RWPE2 (cell line): ENCODE results near the gene MAP4K4.

ENCODE experiments used
- ATAC-seq: fragments of 200-7000 bp; cut with Tn5 transposase; 3 replicates; pipeline ENCODE4 v1.9.1; 2021; ENCODE audit warnings: low read depth
- DNase-seq: peaks from one replicate; pipeline ENCODE4 v3.0.0-alpha.2; 2020; ENCODE audit warnings: low spot score
- H3K27ac ChIP-seq: fragments of 450-650 bp; 2 replicates; pipeline ENCODE4 v1.5.1; 2017; ENCODE audit warnings: mild to moderate bottlenecking; ENCODE audit not compliant: poor library complexity, severe bottlenecking
- H3K27me3 ChIP-seq: fragments of 250-450 bp; sonication (Bioruptor Pico); 2 replicates; pipeline ENCODE4 v1.5.1; 2021; ENCODE audit warnings: mild to moderate bottlenecking, moderate library complexity; ENCODE audit not compliant: insufficient read depth, poor library complexity, severe bottlenecking
- H3K36me3 ChIP-seq: fragments of 250-450 bp; sonication (Bioruptor Pico); 2 replicates; pipeline ENCODE4 v1.5.1; 2020; ENCODE audit warnings: low read depth, mild to moderate bottlenecking, moderate library complexity
- H3K4me1 ChIP-seq: fragments of 250-450 bp; sonication (Bioruptor Pico); 2 replicates; pipeline ENCODE4 v1.5.1; 2021; ENCODE audit warnings: mild to moderate bottlenecking, moderate library complexity; ENCODE audit not compliant: insufficient read depth, poor library complexity, severe bottlenecking
- H3K4me3 ChIP-seq: fragments of 250-450 bp; sonication (Bioruptor Pico); 2 replicates; pipeline ENCODE4 v1.5.1; 2021; ENCODE audit warnings: mild to moderate bottlenecking, moderate library complexity; ENCODE audit not compliant: severe bottlenecking
- H3K9me3 ChIP-seq: fragments of 250-450 bp; sonication (Bioruptor Pico); 2 replicates; pipeline ENCODE4 v1.5.1; 2021; ENCODE audit warnings: mild to moderate bottlenecking, moderate library complexity; ENCODE audit not compliant: severe bottlenecking
- TF ChIP-seq, protein P1 (sequence below): fragments of 450-650 bp; IDR thresholded peaks from one replicate; pipeline ENCODE4 v1.5.1; 2017; ENCODE audit warnings: mild to moderate bottlenecking, moderate library complexity; ENCODE audit not compliant: poor library complexity, severe bottlenecking

The MAP4K4 gene

DNA sequence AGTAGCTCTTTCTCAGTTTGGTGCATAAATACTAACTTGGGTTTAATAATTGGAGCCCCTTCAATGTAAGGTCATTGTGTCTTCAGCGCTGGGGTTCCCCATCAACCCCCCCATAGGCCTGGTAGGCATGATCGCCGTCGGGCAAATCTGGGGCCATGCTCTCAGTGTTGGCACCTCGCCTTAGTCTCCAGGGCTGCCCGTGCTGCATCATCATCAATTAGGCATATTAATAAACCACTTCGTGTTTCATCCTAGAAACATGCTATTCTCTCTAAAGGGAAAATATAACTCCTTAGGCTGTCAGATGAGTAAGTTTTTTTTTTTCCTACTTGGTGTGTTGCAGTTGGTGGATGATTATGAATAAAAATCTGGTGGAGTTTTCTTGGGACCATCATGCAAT lies 197.5 kb downstream of the MAP4K4 start:
- Histone ChIP-seq H3K27me3 (no peaks in the 10 kb centered on the region), H3K27ac (no peak overlapping the region), H3K4me1 (peaks cover 11% of the 10 kb centered on the region), H3K4me3 (no peak overlapping the region), H3K9me3 (no peaks in the 10 kb centered on the region), H3K36me3 (peaks cover 40% of the 10 kb centered on the region)
- ATAC-seq (no peak), DNase-seq (no peak)
- TF ChIP-seq, protein P1, sequence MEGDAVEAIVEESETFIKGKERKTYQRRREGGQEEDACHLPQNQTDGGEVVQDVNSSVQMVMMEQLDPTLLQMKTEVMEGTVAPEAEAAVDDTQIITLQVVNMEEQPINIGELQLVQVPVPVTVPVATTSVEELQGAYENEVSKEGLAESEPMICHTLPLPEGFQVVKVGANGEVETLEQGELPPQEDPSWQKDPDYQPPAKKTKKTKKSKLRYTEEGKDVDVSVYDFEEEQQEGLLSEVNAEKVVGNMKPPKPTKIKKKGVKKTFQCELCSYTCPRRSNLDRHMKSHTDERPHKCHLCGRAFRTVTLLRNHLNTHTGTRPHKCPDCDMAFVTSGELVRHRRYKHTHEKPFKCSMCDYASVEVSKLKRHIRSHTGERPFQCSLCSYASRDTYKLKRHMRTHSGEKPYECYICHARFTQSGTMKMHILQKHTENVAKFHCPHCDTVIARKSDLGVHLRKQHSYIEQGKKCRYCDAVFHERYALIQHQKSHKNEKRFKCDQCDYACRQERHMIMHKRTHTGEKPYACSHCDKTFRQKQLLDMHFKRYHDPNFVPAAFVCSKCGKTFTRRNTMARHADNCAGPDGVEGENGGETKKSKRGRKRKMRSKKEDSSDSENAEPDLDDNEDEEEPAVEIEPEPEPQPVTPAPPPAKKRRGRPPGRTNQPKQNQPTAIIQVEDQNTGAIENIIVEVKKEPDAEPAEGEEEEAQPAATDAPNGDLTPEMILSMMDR, result no peak

DNA sequence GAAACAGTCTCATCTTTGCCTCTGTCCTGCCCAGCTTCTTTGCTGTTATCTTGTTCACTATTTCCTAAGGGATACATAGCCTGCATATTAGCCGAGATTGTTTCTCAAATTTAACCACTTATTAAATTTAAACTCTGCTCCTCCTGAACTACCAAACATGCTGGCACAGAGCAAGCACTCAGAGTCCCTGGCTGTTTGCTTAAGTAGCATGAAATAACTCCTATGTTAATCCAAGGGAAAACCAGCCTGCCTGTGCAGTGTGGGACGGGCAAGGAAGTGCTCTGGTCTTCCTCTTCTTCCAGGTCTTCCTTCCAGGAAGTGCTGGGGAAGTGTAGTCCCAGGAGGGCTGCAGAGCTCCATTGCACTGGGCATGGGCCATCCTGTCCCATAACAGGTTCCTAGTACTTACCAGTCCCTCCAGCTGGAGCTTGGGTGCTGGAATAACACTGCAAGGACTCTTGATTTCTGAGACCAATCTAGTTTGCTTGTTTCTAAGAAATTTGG lies 198.4 kb downstream of the MAP4K4 start:
- DNase-seq, result no peak
- no peak for ATAC-seq
- peaks cover 31% of the 10 kb centered on the region for H3K36me3 ChIP-seq
- TF ChIP-seq, protein P1, result no peak
- no peak overlapping the region for H3K27ac ChIP-seq
- H3K4me1 ChIP-seq, result peaks cover 19% of the 10 kb centered on the region
- H3K4me3 ChIP-seq, result no peak overlapping the region
- no peaks in the 10 kb centered on the region for H3K27me3 ChIP-seq
- H3K9me3 ChIP-seq, result no peaks in the 10 kb centered on the region

DNA sequence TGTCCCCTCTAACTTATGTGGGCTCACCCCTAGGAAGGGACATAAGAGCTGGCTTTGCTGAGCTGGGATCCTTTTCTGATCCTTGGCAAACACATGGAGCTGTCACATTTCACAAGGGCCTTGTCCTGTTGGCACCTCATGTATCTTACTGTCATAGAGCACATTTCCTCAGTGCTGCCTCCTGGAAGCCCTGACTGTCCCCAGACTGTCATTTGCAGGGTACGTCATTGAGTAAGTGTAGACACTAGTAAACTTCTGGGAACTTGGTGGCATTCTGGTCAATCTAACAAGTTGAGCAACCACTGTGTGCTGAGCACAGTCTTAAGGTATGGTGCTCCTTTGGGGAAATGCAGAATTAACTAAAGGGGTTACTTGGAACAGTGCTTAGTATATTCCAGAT lies 199.8 kb downstream of the MAP4K4 start:
- H3K4me3 ChIP-seq, result no peak overlapping the region
- H3K4me1 ChIP-seq, result peaks cover 19% of the 10 kb centered on the region
- TF ChIP-seq, protein P1, result no peak
- H3K36me3 ChIP-seq, result peaks cover 20% of the 10 kb centered on the region
- no peaks in the 10 kb centered on the region for H3K9me3 ChIP-seq
- H3K27me3 ChIP-seq, result no peaks in the 10 kb centered on the region
- H3K27ac ChIP-seq, result no peak overlapping the region
- no peak for DNase-seq
- ATAC-seq, result no peak

DNA sequence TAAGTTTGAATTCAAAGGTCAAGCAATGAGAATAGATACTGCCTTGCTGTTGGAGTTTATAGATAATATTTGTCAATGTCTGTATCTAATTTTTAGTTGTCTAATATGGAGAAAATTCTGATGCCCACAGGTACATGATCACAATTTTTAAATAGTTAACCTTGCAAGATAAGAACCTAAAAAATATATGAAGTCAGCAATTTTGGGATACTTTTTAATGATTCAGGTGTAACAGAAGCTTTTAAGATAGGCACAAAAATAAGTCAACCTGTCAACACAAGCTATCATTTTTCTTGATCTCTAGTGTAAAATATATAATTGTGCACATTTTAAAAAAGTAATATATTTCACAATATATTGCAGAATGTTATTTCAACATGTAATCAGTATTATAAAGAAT lies 201.8 kb downstream of the MAP4K4 start:
- H3K27ac ChIP-seq, result peak overlapping the region; percentile 41
- peaks cover 6% of the 10 kb centered on the region; the same call in 1 of the 2 replicates for H3K36me3 ChIP-seq
- no peaks in the 10 kb centered on the region for H3K27me3 ChIP-seq
- TF ChIP-seq, protein P1, result no peak
- no peak overlapping the region for H3K4me3 ChIP-seq
- no peak for ATAC-seq
- H3K9me3 ChIP-seq, result no peaks in the 10 kb centered on the region
- H3K4me1 ChIP-seq, result peaks cover 19% of the 10 kb centered on the region
- DNase-seq, result no peak

DNA sequence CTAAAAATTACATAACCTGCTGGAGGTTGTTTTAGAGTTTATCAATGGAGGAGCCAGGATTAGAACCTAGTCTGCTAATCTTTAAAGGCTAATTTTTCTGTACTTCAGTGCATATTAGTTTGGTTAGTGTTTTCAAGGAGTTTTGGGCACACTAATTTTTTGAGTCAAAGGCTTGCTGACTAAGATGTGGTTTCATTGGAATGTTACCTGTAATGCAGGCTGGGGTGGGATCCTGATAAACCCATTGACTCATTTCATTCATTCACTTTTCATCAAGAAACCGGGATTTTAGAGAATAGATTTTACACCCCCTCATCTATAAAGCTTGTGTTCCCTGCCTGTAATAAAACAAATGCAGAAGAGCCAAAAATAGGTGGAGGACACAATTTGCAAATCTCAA lies 202.4 kb downstream of the MAP4K4 start:
- no peak for DNase-seq
- TF ChIP-seq, protein P1, result no peak

More for the DNA sequence above, 202.4 kb downstream of the MAP4K4 start:
- H3K9me3 ChIP-seq, result no peaks in the 10 kb centered on the region
- ATAC-seq, result peak; percentile 59
- H3K36me3 ChIP-seq, result no peaks in the 10 kb centered on the region
- no peak overlapping the region for H3K4me3 ChIP-seq
- peaks cover 19% of the 10 kb centered on the region for H3K4me1 ChIP-seq
- H3K27me3 ChIP-seq, result no peaks in the 10 kb centered on the region
- H3K27ac ChIP-seq, result peak overlapping the region; percentile 41
